Trophoblast cell (in vitro differentiated cells and primary cell): ENCODE data around the gene RNLS.

Experiments
- DNase-seq, 2 donors: peaks; one replicate each; pipeline ENCODE4 v3.0.0-alpha.2; 2016
- H2AFZ ChIP-seq: 2 replicates; pipeline ENCODE4 v1.6.1; 2013; ENCODE audit warnings: low read length, moderate library complexity, mild to moderate bottlenecking; ENCODE audit not compliant: insufficient read depth, poor library complexity
- H2AK5ac ChIP-seq: 2 replicates; pipeline ENCODE4 v1.6.1; 2013; ENCODE audit warnings: mild to moderate bottlenecking, low read length
- H2BK120ac ChIP-seq: 2 replicates; pipeline ENCODE4 v1.6.1; 2013; ENCODE audit warnings: low read length, mild to moderate bottlenecking, moderate library complexity; ENCODE audit not compliant: insufficient read depth, poor library complexity
- H2BK12ac ChIP-seq: 2 replicates; pipeline ENCODE4 v1.6.1; 2013; ENCODE audit warnings: mild to moderate bottlenecking, low read length, moderate library complexity
- H2BK5ac ChIP-seq: 2 replicates; pipeline ENCODE4 v1.6.1; 2013; ENCODE audit warnings: low read length, low read depth, moderate library complexity, mild to moderate bottlenecking; ENCODE audit not compliant: poor library complexity
- H3K14ac ChIP-seq: 2 replicates; pipeline ENCODE4 v1.6.1; 2013; ENCODE audit warnings: mild to moderate bottlenecking, low read length
- H3K18ac ChIP-seq: 2 replicates; pipeline ENCODE4 v1.6.1; 2013; ENCODE audit warnings: mild to moderate bottlenecking, low read length
- H3K23ac ChIP-seq: 2 replicates; pipeline ENCODE4 v1.6.1; 2013; ENCODE audit warnings: low read length
- H3K27ac ChIP-seq: 2 replicates; pipeline ENCODE4 v1.5.1; 2013; ENCODE audit warnings: low read depth, mild to moderate bottlenecking, inconsistent platforms, low read length, moderate library complexity
- H3K27me3 ChIP-seq: 2 replicates; pipeline ENCODE4 v1.6.1; 2013; ENCODE audit warnings: inconsistent platforms, mild to moderate bottlenecking, low read length, moderate library complexity; ENCODE audit not compliant: insufficient read depth
- H3K36me3 ChIP-seq, 2 experiments: 1 replicate in 1 of 2; 2 replicates in 1 of 2; pipeline ENCODE4 v1.6.1; 2013; ENCODE audit warnings: low read length in 2 of 2, mild to moderate bottlenecking in 2 of 2, moderate library complexity in 1 of 2; ENCODE audit not compliant: insufficient read depth in 2 of 2, control insufficient read depth in 1 of 2
- H3K4ac ChIP-seq: 2 replicates; pipeline ENCODE4 v1.6.1; 2013; ENCODE audit warnings: low read depth, mild to moderate bottlenecking, low read length, moderate library complexity
- H3K4me1 ChIP-seq, 2 experiments: 1 replicate in 1 of 2; 2 replicates in 1 of 2; pipeline ENCODE4 v1.6.1; 2013; ENCODE audit warnings: low read length in 2 of 2, mild to moderate bottlenecking in 2 of 2, moderate library complexity in 1 of 2; ENCODE audit not compliant: insufficient read depth in 2 of 2, control insufficient read depth in 1 of 2
- H3K4me2 ChIP-seq: 2 replicates; pipeline ENCODE4 v1.6.1; 2013; ENCODE audit warnings: inconsistent platforms, mild to moderate bottlenecking, low read length, moderate library complexity
- H3K4me3 ChIP-seq: 2 replicates; pipeline ENCODE4 v1.5.1; 2013; ENCODE audit warnings: mild to moderate bottlenecking, low read depth, low read length, inconsistent platforms
- H3K79me1 ChIP-seq: one replicate; pipeline ENCODE4 v1.6.1; 2013; ENCODE audit warnings: low read length
- H3K79me2 ChIP-seq: 2 replicates; pipeline ENCODE4 v1.6.1; 2013; ENCODE audit warnings: low read length, mild to moderate bottlenecking; ENCODE audit not compliant: control insufficient read depth, insufficient read depth, poor library complexity
- H3K9ac ChIP-seq: 2 replicates; pipeline ENCODE4 v1.6.1; 2013; ENCODE audit warnings: mild to moderate bottlenecking, low read length
- H3K9me3 ChIP-seq: 2 replicates; pipeline ENCODE4 v1.6.1; 2013; ENCODE audit warnings: low read depth, mild to moderate bottlenecking, control low read depth, inconsistent platforms, low read length; ENCODE audit not compliant: insufficient read depth
- H4K12ac ChIP-seq: 2 replicates; pipeline ENCODE4 v1.6.1; 2013; ENCODE audit warnings: low read depth, mild to moderate bottlenecking, low read length, moderate library complexity
- H4K8ac ChIP-seq: 2 replicates; pipeline ENCODE4 v1.6.1; 2013; ENCODE audit warnings: low read depth, mild to moderate bottlenecking, low read length, moderate library complexity
- H4K91ac ChIP-seq: one replicate; pipeline ENCODE4 v1.6.1; 2013; ENCODE audit warnings: low read depth, mild to moderate bottlenecking, low read length, moderate library complexity
- WGBS: extraction: QIAGEN DNeasy Blood & Tissue Kit; methylation state at CpG from one replicate; pipeline ENCODE4 v1.1.7; 2013; ENCODE audit warnings: missing lambda C conversion rate; ENCODE audit not compliant: insufficient read length, insufficient coverage; ENCODE audit errors: extremely low coverage; 5-methylcytosine and 5-hydroxymethylcytosine counted together

Gene RNLS

GRCh38 chr10:88239212-88239611 is 343.9 kb downstream of the RNLS start:
- Histone ChIP-seq H3K36me3 (no peaks in the 10 kb centered on the region), H3K27ac (no peak overlapping the region), H4K91ac (no peak overlapping the region), H3K18ac (no peak overlapping the region), H3K9ac (no peak overlapping the region), H3K4me1 (no peaks in the 10 kb centered on the region), H3K27me3 (peaks cover 5% of the 10 kb centered on the region), H3K4me3 (no peak overlapping the region), H2BK120ac (no peak overlapping the region), H2BK5ac (no peak overlapping the region), H3K79me1 (no peaks in the 10 kb centered on the region), H3K23ac (no peak overlapping the region), H4K12ac (no peak overlapping the region), H3K79me2 (no peaks in the 10 kb centered on the region), H2AFZ (no peak overlapping the region), H3K4ac (no peak overlapping the region), H4K8ac (no peak overlapping the region), H3K4me2 (no peak overlapping the region), H2BK12ac (no peak overlapping the region), H3K14ac (no peak overlapping the region), H2AK5ac (no peak overlapping the region), H3K9me3 (no peaks in the 10 kb centered on the region)
- no peak for DNase-seq
- WGBS = no CpG with 5 or more reads among the region's 2 CpGs

GRCh38 chr10:88238615-88238914 is 344.6 kb downstream of the RNLS start:
- Histone ChIP-seq H3K27me3 (peaks cover 5% of the 10 kb centered on the region), H3K9ac (no peak overlapping the region), H4K8ac (no peak overlapping the region), H4K91ac (no peak overlapping the region), H3K4me2 (no peak overlapping the region), H3K4me1 (no peaks in the 10 kb centered on the region), H4K12ac (no peak overlapping the region), H2BK120ac (no peak overlapping the region), H3K23ac (no peak overlapping the region), H3K4ac (no peak overlapping the region), H3K4me3 (no peak overlapping the region), H2AFZ (no peak overlapping the region), H3K79me1 (no peaks in the 10 kb centered on the region), H3K9me3 (no peaks in the 10 kb centered on the region), H3K36me3 (no peaks in the 10 kb centered on the region), H3K14ac (no peak overlapping the region), H2BK5ac (no peak overlapping the region), H2BK12ac (no peak overlapping the region), H3K18ac (no peak overlapping the region), H3K27ac (no peak overlapping the region), H3K79me2 (no peaks in the 10 kb centered on the region), H2AK5ac (no peak overlapping the region)
- WGBS = no CpG with 5 or more reads among the region's 2 CpGs
- no peak for DNase-seq

GRCh38 chr10:88237896-88238614 is 345.1 kb downstream of the RNLS start:
- Histone ChIP-seq H3K27ac (no peak overlapping the region), H3K4me2 (no peak overlapping the region), H2BK120ac (no peak overlapping the region), H3K36me3 (no peaks in the 10 kb centered on the region), H4K12ac (no peak overlapping the region), H4K8ac (no peak overlapping the region), H2AFZ (no peak overlapping the region), H3K14ac (no peak overlapping the region), H3K79me1 (no peaks in the 10 kb centered on the region), H2BK12ac (no peak overlapping the region), H3K9ac (no peak overlapping the region), H3K18ac (no peak overlapping the region), H3K9me3 (no peaks in the 10 kb centered on the region), H3K4ac (no peak overlapping the region), H4K91ac (no peak overlapping the region), H3K4me3 (no peak overlapping the region), H3K4me1 (no peaks in the 10 kb centered on the region), H3K79me2 (no peaks in the 10 kb centered on the region), H3K23ac (no peak overlapping the region), H3K27me3 (peaks cover 5% of the 10 kb centered on the region), H2BK5ac (no peak overlapping the region), H2AK5ac (no peak overlapping the region)
- no peak for DNase-seq
- WGBS = no CpG with 5 or more reads among the region's 2 CpGs

- Histone ChIP-seq H3K9ac (no peak overlapping the region), H2AK5ac (no peak overlapping the region), H3K23ac (no peak overlapping the region), H3K79me1 (no peaks in the 10 kb centered on the region), H3K79me2 (no peaks in the 10 kb centered on the region), H3K27me3 (peaks cover 5% of the 10 kb centered on the region), H3K4me2 (no peak overlapping the region), H3K4me3 (no peak overlapping the region), H2BK5ac (no peak overlapping the region), H3K4me1 (no peaks in the 10 kb centered on the region), H3K27ac (no peak overlapping the region), H3K36me3 (no peaks in the 10 kb centered on the region), H3K9me3 (no peaks in the 10 kb centered on the region), H4K12ac (no peak overlapping the region), H2BK120ac (no peak overlapping the region), H3K14ac (no peak overlapping the region), H2AFZ (no peak overlapping the region), H4K8ac (no peak overlapping the region), H3K18ac (no peak overlapping the region), H4K91ac (no peak overlapping the region), H3K4ac (no peak overlapping the region), H2BK12ac (no peak overlapping the region)
- no CpG with 5 or more reads among the region's 2 CpGs for WGBS
- DNase-seq = no peak
Observed at GRCh38 chr10:88236121-88236743, 346.9 kb downstream of the RNLS start.
